ENCODE measurements around the gene FGD4.
"Not testable (repeated sequence)": the region's sequence is repeated elsewhere in the genome, so short reads cannot be mapped to it uniquely, and the experiment has no call there.

The FGD4 gene

DNA sequence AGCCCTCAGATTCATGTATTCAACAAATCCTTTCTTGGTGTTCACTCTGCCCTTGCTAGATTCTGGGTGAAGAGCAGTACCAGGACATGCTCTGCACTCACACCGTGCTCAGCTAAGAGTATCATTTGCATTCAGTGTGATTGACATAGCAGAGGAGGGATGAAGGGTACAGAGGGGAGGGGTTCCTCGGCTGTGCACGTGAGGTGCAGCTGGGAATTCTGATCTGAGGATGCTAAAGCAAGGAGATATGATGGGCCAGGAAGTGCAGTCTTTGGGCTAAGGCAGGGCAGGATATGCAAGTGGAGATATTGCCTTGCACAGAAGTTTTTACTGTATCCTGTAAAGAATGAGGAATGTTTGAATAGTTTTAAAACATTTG lies 108.6 kb downstream of the FGD4 start:
- FAIRE-seq (no peak), DNase-seq (ENCODE audit: insufficient read length, low spot score) (no peak)
- TF ChIP-seq POLR2AphosphoS5 (IDR thresholded peaks at IDR 0.05; ENCODE audit: low read depth, low read length) (no peak), POU2F2 (IDR thresholded peaks at IDR 0.05; ENCODE audit: low read depth, low read length) (no peak)

- FAIRE-seq (no peak), DNase-seq (ENCODE audit: insufficient read length, low spot score) (no peak)
- TF ChIP-seq TAF1 (IDR thresholded peaks at IDR 0.05; ENCODE audit: low read depth, low read length) (no peak), POU2F2 (IDR thresholded peaks at IDR 0.05; ENCODE audit: low read depth, low read length) (no peak), SPI1 (IDR thresholded peaks at IDR 0.05; ENCODE audit: low read depth, low read length) (no peak), PAX5 (IDR thresholded peaks at IDR 0.05; ENCODE audit: insufficient read depth, low read length, severe bottlenecking) (no peak), POLR2AphosphoS5 (IDR thresholded peaks at IDR 0.05; ENCODE audit: low read depth, low read length) (no peak), POLR2A (IDR thresholded peaks at IDR 0.05; ENCODE audit: low read depth, low read length) (no peak)
Observed at GRCh38 chr12:32508626-32509025, 109.3 kb downstream of the FGD4 start.

GRCh38 chr12:32509328-32510091 lies 110.2 kb downstream of the FGD4 start:
- DNase-seq (ENCODE audit: insufficient read length, low spot score) (no peak), FAIRE-seq (no peak)
- TF ChIP-seq POU2F2 (IDR thresholded peaks at IDR 0.05; ENCODE audit: low read depth, low read length) (no peak), TAF1 (IDR thresholded peaks at IDR 0.05; ENCODE audit: low read depth, low read length) (no peak), PAX5 (IDR thresholded peaks at IDR 0.05; ENCODE audit: insufficient read depth, low read length, severe bottlenecking) (no peak), SPI1 (IDR thresholded peaks at IDR 0.05; ENCODE audit: low read depth, low read length) (no peak), POLR2AphosphoS5 (IDR thresholded peaks at IDR 0.05; ENCODE audit: low read depth, low read length) (no peak), POLR2A (IDR thresholded peaks at IDR 0.05; ENCODE audit: low read depth, low read length) (no peak)

DNA sequence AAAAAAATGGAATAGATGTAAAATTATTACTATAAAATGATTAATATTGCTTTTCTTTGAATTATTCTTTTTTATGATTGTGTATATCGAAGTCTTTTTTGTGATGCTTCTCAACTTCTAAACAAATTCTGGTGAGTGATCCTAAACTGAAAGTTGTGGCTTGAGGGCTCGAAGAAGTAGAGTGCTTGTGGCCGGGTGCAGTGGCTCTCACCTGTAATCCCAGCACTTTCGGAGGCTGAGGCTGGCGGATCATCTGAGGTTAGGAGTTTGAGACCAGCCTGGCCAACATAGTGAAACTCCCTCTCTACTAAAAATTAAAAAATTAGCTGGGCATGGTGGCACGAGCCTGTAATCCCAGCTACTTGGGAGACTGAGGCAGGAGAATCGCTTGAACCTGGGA lies 112.6 kb downstream of the FGD4 start:
- not testable (repeated sequence) for FAIRE-seq

DNA sequence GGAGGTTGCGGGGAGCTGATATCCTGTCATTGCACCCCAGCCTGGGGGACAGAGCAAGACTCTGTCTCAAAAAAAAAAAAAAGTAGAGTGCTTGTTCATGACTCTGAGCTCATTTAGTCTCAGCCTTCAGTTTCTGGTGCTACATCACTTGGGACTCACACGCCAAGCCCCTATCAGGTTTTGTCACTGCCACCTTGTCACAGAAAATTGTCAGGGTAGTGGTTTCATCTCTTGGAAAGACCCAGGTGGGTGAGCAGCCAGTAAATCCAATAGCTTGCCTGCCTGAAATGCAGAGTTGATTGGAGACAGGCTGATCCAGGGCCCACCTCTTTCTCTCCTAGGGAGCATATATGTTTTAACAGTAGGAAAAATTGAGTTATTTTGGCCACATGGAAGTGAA lies 113.0 kb downstream of the FGD4 start:
- FAIRE-seq (no peak), DNase-seq (ENCODE audit: insufficient read length, low spot score) (no peak)
- TF ChIP-seq SPI1 (IDR thresholded peaks at IDR 0.05; ENCODE audit: low read depth, low read length), result no peak
- TF ChIP-seq POLR2A (IDR thresholded peaks at IDR 0.05; ENCODE audit: low read depth, low read length), result no peak
- TF ChIP-seq POU2F2 (IDR thresholded peaks at IDR 0.05; ENCODE audit: low read depth, low read length), result no peak
- TF ChIP-seq TAF1 (IDR thresholded peaks at IDR 0.05; ENCODE audit: low read depth, low read length), result no peak
- TF ChIP-seq PAX5 (IDR thresholded peaks at IDR 0.05; ENCODE audit: insufficient read depth, low read length, severe bottlenecking), result no peak
- no peak for TF ChIP-seq POLR2AphosphoS5 (IDR thresholded peaks at IDR 0.05; ENCODE audit: low read depth, low read length)

More for the DNA sequence above, 112.6 kb downstream of the FGD4 start:
- DNase-seq (ENCODE audit: insufficient read length, low spot score), result not testable (repeated sequence)

DNA sequence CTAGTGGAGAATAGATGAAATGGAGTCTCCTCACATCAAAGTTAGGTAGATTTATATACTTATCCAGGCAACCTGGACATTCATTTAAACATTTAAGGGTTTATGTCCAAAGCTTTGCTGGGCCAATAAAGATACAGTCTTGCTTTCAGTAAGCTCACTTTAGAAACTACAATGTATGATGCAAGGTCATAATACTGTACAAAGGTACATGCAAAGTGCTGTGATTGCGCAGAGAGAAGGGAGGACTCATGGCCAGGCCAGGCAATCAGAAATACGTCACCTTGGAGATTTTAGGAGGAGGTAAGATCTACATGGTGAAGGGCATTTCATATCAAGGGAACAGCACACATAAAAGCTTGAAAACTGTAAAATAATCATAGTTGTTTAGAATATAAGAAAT lies 113.6 kb downstream of the FGD4 start:
- TF ChIP-seq POLR2A (IDR thresholded peaks at IDR 0.05; ENCODE audit: low read depth, low read length), result no peak
- TF ChIP-seq PAX5 (IDR thresholded peaks at IDR 0.05; ENCODE audit: insufficient read depth, low read length, severe bottlenecking), result no peak
- no peak for TF ChIP-seq TAF1 (IDR thresholded peaks at IDR 0.05; ENCODE audit: low read depth, low read length)
- no peak for TF ChIP-seq POLR2AphosphoS5 (IDR thresholded peaks at IDR 0.05; ENCODE audit: low read depth, low read length)
- no peak for TF ChIP-seq SPI1 (IDR thresholded peaks at IDR 0.05; ENCODE audit: low read depth, low read length)
- TF ChIP-seq POU2F2 (IDR thresholded peaks at IDR 0.05; ENCODE audit: low read depth, low read length), result no peak
- no peak for FAIRE-seq
- no peak for DNase-seq (ENCODE audit: insufficient read length, low spot score)

GRCh38 chr12:32515137-32515873 lies 115.9 kb downstream of the FGD4 start:
- DNase-seq (ENCODE audit: insufficient read length, low spot score) (no peak), FAIRE-seq (no peak)
- TF ChIP-seq SPI1 (IDR thresholded peaks at IDR 0.05; ENCODE audit: low read depth, low read length), result no peak
- TF ChIP-seq PAX5 (IDR thresholded peaks at IDR 0.05; ENCODE audit: insufficient read depth, low read length, severe bottlenecking), result no peak
- no peak for TF ChIP-seq POU2F2 (IDR thresholded peaks at IDR 0.05; ENCODE audit: low read depth, low read length)
- TF ChIP-seq TAF1 (IDR thresholded peaks at IDR 0.05; ENCODE audit: low read depth, low read length), result no peak
- no peak for TF ChIP-seq POLR2A (IDR thresholded peaks at IDR 0.05; ENCODE audit: low read depth, low read length)
- TF ChIP-seq POLR2AphosphoS5 (IDR thresholded peaks at IDR 0.05; ENCODE audit: low read depth, low read length), result no peak

- no peak for TF ChIP-seq SPI1 (IDR thresholded peaks at IDR 0.05; ENCODE audit: low read depth, low read length)
- TF ChIP-seq POLR2A (IDR thresholded peaks at IDR 0.05; ENCODE audit: low read depth, low read length), result no peak
- TF ChIP-seq TAF1 (IDR thresholded peaks at IDR 0.05; ENCODE audit: low read depth, low read length), result no peak
- TF ChIP-seq PAX5 (IDR thresholded peaks at IDR 0.05; ENCODE audit: insufficient read depth, low read length, severe bottlenecking), result no peak
- TF ChIP-seq POLR2AphosphoS5 (IDR thresholded peaks at IDR 0.05; ENCODE audit: low read depth, low read length), result no peak
- no peak for TF ChIP-seq POU2F2 (IDR thresholded peaks at IDR 0.05; ENCODE audit: low read depth, low read length)
- DNase-seq (ENCODE audit: insufficient read length, low spot score) (no peak), FAIRE-seq (no peak)
Observed at GRCh38 chr12:32516230-32516629, 116.9 kb downstream of the FGD4 start.

DNA sequence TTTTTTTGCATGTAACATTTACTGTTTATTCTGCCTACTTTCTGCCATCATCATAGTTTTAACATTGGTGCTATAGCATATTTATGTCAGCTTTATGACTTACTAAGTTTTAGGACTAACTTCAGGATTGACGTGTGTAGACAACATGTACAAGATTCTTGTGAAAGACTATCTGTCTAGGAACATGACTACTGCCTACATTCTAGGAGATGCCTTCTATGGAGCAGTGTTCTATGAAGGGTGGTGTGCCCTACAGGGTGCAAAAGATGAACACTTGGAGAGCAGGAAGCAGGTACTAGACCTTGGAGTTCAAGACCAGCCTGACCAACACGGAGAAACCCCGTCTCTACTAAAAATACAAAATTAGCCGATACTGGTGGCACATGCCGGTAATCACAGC lies 118.6 kb downstream of the FGD4 start:
- no peak for FAIRE-seq
- no peak for DNase-seq (ENCODE audit: insufficient read length, low spot score)
- TF ChIP-seq SPI1 (IDR thresholded peaks at IDR 0.05; ENCODE audit: low read depth, low read length), result no peak
- TF ChIP-seq TAF1 (IDR thresholded peaks at IDR 0.05; ENCODE audit: low read depth, low read length), result no peak
- TF ChIP-seq POU2F2 (IDR thresholded peaks at IDR 0.05; ENCODE audit: low read depth, low read length), result no peak
- no peak for TF ChIP-seq POLR2AphosphoS5 (IDR thresholded peaks at IDR 0.05; ENCODE audit: low read depth, low read length)
- TF ChIP-seq PAX5 (IDR thresholded peaks at IDR 0.05; ENCODE audit: insufficient read depth, low read length, severe bottlenecking), result no peak
- TF ChIP-seq POLR2A (IDR thresholded peaks at IDR 0.05; ENCODE audit: low read depth, low read length), result no peak

DNA sequence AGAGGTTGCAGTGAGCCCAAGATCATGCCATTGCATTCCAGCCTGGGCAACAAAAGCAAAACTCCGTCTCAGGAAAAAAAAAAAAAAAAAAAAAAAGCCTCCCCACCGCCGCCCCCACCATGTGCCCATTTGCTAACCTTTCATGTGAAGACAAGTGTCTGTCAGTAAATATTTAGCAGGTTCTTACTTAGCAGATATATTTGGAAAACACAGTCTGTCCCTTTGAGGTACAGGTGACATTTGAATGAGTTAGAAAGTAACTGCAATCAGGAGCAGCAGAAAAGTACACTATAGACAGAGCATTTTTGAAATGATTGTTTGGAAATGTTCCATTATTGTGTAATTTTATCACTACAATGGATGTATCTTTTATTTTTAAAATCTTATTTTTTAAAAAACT lies 119.7 kb downstream of the FGD4 start:
- TF ChIP-seq POLR2A (IDR thresholded peaks at IDR 0.05; ENCODE audit: low read depth, low read length) (no peak), TAF1 (IDR thresholded peaks at IDR 0.05; ENCODE audit: low read depth, low read length) (no peak), POLR2AphosphoS5 (IDR thresholded peaks at IDR 0.05; ENCODE audit: low read depth, low read length) (no peak), PAX5 (IDR thresholded peaks at IDR 0.05; ENCODE audit: insufficient read depth, low read length, severe bottlenecking) (no peak)
- FAIRE-seq (no peak), DNase-seq (ENCODE audit: insufficient read length, low spot score) (no peak)
